Measurements from ENCODE around the gene MKI67.

DNA sequence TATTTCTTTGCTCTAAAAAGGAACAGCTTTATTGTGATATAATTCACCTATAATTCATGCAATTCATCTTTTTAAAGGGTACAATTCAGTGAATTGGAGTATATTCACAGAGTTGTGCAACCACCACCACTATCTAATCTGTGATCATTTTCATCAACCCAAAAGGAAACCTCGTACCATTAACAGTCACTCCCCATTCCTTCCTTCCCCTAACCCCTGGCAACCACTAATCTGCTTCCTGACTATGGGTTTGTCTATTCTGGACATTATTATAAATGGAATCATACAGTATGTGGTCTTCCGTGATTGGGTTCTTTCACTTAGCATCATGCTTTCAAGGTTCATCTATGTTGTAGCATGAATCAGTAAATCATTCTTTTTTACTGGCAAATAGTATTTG, 52.3 kb downstream of the MKI67 start:
- TF ChIP-seq EP300 (IDR thresholded peaks at IDR 0.05) (no peak), POLR2A (IDR thresholded peaks at IDR 0.05) (no peak), POLR2AphosphoS5 (IDR thresholded peaks at IDR 0.05) (no peak)
- TF ChIP-seq, protein P1, sequence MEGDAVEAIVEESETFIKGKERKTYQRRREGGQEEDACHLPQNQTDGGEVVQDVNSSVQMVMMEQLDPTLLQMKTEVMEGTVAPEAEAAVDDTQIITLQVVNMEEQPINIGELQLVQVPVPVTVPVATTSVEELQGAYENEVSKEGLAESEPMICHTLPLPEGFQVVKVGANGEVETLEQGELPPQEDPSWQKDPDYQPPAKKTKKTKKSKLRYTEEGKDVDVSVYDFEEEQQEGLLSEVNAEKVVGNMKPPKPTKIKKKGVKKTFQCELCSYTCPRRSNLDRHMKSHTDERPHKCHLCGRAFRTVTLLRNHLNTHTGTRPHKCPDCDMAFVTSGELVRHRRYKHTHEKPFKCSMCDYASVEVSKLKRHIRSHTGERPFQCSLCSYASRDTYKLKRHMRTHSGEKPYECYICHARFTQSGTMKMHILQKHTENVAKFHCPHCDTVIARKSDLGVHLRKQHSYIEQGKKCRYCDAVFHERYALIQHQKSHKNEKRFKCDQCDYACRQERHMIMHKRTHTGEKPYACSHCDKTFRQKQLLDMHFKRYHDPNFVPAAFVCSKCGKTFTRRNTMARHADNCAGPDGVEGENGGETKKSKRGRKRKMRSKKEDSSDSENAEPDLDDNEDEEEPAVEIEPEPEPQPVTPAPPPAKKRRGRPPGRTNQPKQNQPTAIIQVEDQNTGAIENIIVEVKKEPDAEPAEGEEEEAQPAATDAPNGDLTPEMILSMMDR (IDR thresholded peaks at IDR 0.05): no peak
